H7 (cell line): ENCODE data around the gene CEP164. TPM values are rescaled to one million over a fixed set of nuclear protein-coding genes. Genes with fewer than 3 reads are reported as not detected.
A peak's percentile ranks its signal among the peaks of the same experiment; 100 is the strongest.
"Not testable (repeated sequence)": the region's sequence is repeated elsewhere in the genome, so short reads cannot be mapped to it uniquely, and the experiment has no call there.

Experiments used
- DNase-seq: peaks from one replicate; pipeline ENCODE4 v3.0.0; 2012
- H3K27me3 ChIP-seq: 2 replicates; pipeline ENCODE4 v1.6.0; 2011; ENCODE audit warnings: mild to moderate bottlenecking, low read length; ENCODE audit not compliant: control insufficient read depth, insufficient read depth
- H3K36me3 ChIP-seq: replicated peaks from 2 replicates; pipeline ENCODE4 v1.5.1; 2011; ENCODE audit warnings: low read length; ENCODE audit not compliant: control insufficient read depth, insufficient read depth
- H3K4me3 ChIP-seq: 2 replicates; pipeline ENCODE4 v1.5.1; 2011; ENCODE audit warnings: low read depth, mild to moderate bottlenecking, control low read depth, low read length, moderate library complexity; ENCODE audit not compliant: insufficient read depth
- total RNA-seq: library from RNA; depleted of rRNA; stranded (reverse); fragments of >200 nt; shearing (Covaris generic); gene quantifications from 2 replicates; pipeline ENCODE4 v1.2.3, GENCODE V29; 2014

Gene CEP164
- total RNA-seq, 1 experiment from 2014 or later: 12.8 TPM

DNA sequence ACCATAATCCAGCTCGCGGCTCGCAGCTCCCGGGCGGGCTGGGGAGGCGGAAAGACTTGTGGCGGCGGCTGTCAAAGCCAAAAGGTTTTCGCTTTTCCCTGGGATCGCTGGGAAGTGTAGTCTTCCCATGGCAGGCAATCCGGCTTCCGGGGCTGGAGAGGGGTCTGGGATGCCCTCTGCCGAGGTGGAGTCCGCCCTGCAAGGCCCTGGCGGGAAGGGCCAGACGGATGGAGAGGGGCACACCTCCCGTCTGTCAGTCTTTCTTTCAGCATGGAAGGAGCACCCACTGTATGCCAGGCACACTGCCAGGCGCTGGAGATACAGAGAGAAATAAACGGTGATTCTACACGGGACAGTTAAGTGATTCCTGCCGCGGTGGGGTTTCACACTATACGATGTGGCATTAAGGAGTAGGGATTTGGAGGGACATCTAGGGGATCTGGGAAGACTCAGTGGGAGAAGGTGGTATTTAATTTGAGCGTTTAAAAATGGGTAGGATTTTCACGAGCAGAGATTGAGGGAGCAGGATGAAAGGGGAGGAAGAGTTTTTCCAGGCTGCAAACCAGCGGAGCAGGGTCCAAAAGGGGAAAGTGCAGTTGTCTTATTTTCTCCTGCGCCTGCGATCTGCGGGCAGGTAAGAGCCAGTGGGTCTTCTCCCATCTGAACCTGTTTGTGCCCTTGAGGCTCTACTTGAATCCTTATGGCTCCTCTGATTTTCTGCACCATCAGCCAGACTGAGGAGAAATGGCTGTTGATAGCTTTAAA, 11.3 kb upstream of the CEP164 start, which contains the start of gene BACE1:
Gene BACE1 (minus strand): TSS at position 60 of the 765 bp plus-strand sequence. CDS start 461 bp downstream, outside the sequence.
- H3K36me3 ChIP-seq: no peaks in the 10 kb centered on the region
- DNase-seq: peak; percentile 96
- H3K27me3 ChIP-seq: peaks cover 4% of the 10 kb centered on the region; the same call in 1 of the 2 replicates
- peak within 1 kb of the TSS; percentile 59 for H3K4me3 ChIP-seq

- no peaks in the 10 kb centered on the region for H3K36me3 ChIP-seq
- no peak overlapping the region for H3K4me3 ChIP-seq
- H3K27me3 ChIP-seq: peaks cover 4% of the 10 kb centered on the region; the same call in 1 of the 2 replicates
- no peak for DNase-seq
Observed at GRCh38 chr11:117318738-117319137, 8.9 kb upstream of the CEP164 start.

DNA sequence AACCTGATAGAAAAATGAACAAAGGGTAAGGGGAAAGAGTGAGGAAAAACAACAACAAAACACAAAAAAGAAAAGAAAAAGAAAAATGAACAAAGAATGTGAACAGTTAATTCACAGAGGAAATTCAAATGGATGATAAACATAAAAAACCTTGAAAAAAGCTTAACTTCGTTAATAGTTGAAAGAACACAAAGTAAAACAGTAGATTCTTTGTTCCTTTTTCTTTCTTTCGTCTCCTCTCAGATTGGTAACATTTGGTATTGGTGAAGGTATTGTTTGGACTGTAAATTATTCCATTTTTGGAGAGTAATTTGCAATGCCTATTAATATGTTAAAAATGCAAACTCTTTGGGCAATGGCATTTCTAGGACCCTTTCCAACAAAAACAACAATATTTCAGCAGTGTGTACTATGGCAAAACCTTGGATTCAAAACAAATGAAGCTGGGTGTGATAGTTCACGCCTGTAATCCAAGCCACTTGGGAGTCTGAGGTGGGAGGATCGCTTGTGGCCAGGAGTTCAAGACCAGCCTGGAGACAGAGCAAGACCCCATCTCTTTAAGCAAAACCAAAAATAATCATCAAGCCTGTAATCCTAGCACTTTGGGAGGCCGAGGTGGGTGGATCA, 8.3 kb upstream of the CEP164 start:
- no peak for DNase-seq
- Histone ChIP-seq H3K36me3 (no peaks in the 10 kb centered on the region), H3K4me3 (no peak overlapping the region), H3K27me3 (peaks cover 4% of the 10 kb centered on the region; the same call in 1 of the 2 replicates)

DNA sequence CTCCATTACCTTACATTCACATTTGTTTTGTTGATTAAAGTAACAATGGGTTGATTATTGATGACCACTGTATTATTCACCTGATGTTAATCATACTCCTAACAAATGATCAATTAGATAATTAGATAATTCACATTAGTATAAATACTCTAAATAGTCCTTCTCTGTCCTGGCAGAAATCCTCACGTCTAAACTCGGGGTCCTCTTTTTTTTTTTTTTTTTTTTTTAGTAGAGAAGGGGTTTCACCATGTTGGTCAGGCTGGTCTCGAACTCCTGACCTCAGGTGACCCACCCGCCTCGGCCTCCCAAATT, 443 bp upstream of the CEP164 start:
- H3K27me3 ChIP-seq, H3K36me3 ChIP-seq, DNase-seq: not testable (repeated sequence)
- peak overlapping the region; percentile 72 for H3K4me3 ChIP-seq

DNA sequence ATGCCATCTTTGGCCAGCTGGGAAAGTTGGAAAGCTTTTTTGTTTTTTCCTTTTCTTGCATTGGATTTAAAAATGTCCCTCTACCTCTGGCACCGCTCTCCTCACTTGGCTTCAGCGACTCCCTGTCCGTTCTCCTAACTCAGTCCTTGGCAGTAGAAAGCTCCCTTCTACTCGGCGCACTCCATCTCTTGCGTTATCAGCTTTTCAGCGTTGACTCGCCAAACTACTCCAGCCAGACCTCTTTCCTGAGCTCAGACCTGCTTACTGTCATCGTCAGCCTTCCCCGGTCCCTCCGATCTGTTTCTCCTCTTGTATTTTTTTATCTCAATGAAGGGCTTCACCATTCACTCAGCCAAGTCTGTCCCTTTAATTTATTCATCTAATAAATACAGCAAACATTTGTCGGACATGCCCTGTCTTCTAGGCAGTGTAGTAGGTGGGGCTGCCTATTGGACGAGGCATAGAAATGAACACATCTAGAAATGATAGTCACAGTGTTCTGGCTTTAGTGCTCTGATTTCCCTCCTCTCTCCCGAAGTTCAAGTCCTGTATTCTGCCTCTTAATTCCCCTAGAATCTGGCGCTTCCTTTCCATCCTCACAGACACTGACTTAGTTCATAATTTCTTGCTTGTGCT, 839 bp downstream of the CEP164 start:
- no peaks in the 10 kb centered on the region for H3K36me3 ChIP-seq
- no peaks in the 10 kb centered on the region for H3K27me3 ChIP-seq
- no peak for DNase-seq
- H3K4me3 ChIP-seq: peak overlapping the region; percentile 72

GRCh38 chr11:117332843-117333242, 5.2 kb downstream of the CEP164 start:
- Histone ChIP-seq H3K27me3 (no peaks in the 10 kb centered on the region), H3K36me3 (no peaks in the 10 kb centered on the region), H3K4me3 (no peak overlapping the region)
- DNase-seq: no peak

DNA sequence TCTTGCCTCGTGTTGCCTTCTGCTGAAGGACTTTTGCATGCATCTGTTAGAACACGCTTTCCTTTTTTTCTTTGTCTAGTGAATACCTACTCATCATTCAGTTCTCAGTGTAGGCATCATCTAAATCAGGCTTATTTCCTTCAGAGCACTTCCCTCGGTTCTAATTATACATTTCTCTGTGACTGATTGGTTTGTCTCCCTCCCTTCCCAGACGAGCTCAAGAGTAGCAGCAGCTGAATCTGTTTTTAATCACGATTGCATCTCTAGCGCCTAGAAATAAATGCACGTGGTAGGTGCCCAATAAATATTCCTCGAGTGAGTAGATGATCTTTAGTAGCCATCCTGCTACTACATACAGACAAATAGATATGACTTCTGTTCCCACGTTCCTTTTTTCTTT, 6.3 kb downstream of the CEP164 start:
- DNase-seq: no peak
- H3K27me3 ChIP-seq: no peaks in the 10 kb centered on the region
- no peaks in the 10 kb centered on the region for H3K36me3 ChIP-seq
- no peak overlapping the region for H3K4me3 ChIP-seq

DNA sequence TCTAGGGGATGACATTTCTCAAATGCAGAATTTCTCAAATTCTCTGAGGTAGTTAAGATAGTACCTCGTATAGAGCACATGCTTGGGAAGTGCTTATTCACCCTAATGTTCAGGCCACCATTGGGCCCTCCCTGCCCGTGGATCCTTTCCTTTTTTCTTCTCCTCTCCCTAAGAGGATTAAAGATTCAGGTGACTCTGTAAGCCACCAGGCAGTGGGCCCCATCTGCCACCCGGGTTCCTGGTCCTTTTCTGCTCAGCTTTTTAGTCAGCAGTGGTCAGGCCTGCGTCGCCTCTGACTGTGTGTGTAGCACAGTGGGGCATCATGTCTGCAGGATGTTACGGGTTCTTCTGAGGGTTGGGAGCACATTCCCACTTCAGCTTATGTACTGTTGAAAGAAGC, 7.2 kb downstream of the CEP164 start:
- no peak for DNase-seq
- H3K4me3 ChIP-seq: no peak overlapping the region
- H3K27me3 ChIP-seq: no peaks in the 10 kb centered on the region
- H3K36me3 ChIP-seq: no peaks in the 10 kb centered on the region; the same call in 1 of the 2 replicates

GRCh38 chr11:117335399-117335798, 7.7 kb downstream of the CEP164 start:
- Histone ChIP-seq H3K36me3 (no peaks in the 10 kb centered on the region; the same call in 1 of the 2 replicates), H3K27me3 (no peaks in the 10 kb centered on the region), H3K4me3 (no peak overlapping the region)
- DNase-seq: no peak

GRCh38 chr11:117337076-117337475, 9.4 kb downstream of the CEP164 start:
- Histone ChIP-seq H3K4me3 (no peak overlapping the region), H3K27me3 (no peaks in the 10 kb centered on the region), H3K36me3 (no peaks in the 10 kb centered on the region; the same call in 1 of the 2 replicates)
- DNase-seq: no peak

DNA sequence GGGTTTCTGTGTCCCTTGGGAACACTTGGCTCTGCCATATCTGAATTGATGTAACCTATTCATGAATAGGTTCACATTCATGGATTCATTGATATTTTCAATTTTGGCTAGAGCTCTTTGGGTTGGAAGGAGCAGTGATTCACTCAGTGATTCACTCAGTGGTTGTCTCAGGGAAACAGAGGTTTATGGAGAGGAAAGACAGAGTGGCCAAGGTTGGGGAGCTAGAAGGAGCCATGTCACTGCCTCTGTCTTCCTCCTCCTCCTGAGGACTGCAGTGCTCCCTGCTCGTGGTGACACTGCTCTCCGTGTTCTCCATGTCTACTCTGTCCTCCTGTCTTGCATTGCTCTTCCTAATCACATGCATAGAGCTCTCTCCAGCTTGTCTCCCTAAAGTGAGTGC, 17.4 kb downstream of the CEP164 start:
- Histone ChIP-seq H3K27me3 (no peaks in the 10 kb centered on the region), H3K4me3 (no peak overlapping the region), H3K36me3 (peaks cover 4% of the 10 kb centered on the region)
- DNase-seq: no peak

DNA sequence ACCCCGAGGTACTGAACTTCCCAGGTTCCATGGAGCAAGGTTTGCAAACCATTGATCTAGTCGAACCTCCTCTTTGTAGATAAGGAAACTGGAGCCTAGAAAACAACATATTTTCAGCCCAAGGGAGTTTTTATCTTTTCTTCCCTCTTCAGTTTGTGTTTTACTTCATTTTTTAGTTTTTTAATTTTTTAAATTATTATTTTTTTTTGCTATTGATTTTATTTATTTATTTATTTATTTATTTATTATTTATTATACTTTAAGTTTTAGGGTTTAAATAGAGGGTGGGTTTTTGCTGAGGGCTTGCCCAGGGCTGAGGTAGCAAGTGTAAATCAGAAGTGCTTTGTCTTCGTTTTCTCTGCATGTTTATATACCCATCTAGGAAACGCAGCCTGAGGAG, 26.9 kb downstream of the CEP164 start:
- H3K36me3 ChIP-seq: peaks cover 5% of the 10 kb centered on the region
- no peak overlapping the region for H3K4me3 ChIP-seq
- H3K27me3 ChIP-seq: no peaks in the 10 kb centered on the region
- DNase-seq: no peak

DNA sequence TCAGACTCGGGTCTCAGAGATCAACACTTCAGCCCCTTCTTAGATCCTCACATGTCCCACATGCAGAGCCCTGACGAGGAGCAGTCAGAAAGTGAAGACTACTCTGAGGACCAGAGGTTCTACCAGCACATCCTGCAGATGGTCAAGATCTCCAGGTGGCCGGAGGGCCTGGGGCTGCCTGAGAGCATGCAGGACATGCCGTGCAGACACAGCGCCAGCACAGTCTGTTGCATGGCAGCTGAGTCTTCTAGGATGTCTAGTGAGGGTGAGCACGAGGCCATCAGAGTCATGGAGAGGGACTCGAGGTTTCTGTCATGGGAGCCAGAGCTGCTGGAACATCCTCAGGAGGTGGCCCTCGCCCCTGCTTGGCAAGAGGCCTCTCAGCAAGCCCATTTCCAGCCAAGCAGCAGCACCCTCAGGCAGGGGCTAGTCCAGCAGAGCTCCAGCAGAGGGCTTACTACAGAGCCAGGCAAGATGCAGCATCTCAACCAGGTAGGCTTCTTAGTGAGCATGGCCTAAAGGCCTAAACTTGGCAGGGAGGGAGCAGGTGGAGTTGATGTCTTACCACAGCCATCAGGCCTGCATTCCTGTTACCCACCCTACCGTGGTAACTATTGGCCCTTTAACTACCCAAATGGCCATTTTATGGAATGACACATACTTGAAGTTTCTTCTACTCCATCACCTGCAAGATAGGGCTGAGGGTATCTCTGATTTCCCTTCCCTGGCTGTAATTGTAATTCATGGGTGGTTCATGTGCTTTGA, 28.7 kb downstream of the CEP164 start:
- Histone ChIP-seq H3K4me3 (no peak overlapping the region), H3K27me3 (no peaks in the 10 kb centered on the region), H3K36me3 (peaks cover 5% of the 10 kb centered on the region)
- no peak for DNase-seq

DNA sequence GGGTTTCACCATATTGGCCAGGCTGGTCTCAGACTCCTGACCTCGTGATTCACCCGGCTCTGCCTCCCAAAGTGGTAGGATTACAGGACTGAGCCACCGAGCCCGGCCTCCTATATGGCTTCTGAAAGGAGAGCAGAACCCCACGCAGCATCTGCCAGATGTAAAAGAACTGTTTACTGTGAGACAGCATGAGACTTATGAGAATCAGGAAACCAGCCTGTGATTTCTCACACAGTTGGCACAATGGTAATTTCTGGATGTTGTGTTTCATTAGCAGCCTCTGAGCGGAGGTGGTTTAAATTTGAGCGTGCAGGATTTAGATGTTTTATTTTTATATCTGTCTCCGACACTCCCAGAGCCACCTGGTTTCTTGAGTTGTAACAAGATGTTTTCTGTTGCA, 33.8 kb downstream of the CEP164 start:
- Histone ChIP-seq H3K36me3 (peaks cover 4% of the 10 kb centered on the region), H3K27me3 (no peaks in the 10 kb centered on the region), H3K4me3 (no peak overlapping the region)
- no peak for DNase-seq
